Measurements from ENCODE around the gene FOXP1.
"Not testable (repeated sequence)": the region's sequence is repeated elsewhere in the genome, so short reads cannot be mapped to it uniquely, and the experiment has no call there.

The FOXP1 gene

GRCh38 chr3:71436337-71436736 is 147.2 kb downstream of the FOXP1 start:
- H3K27ac ChIP-seq (ENCODE audit: insufficient read depth, low read depth, low read length, poor library complexity, severe bottlenecking), result no peak overlapping the region
- no peaks in the 10 kb centered on the region for H3K27me3 ChIP-seq (ENCODE audit: control insufficient read depth, insufficient read depth, low read length, poor library complexity, severe bottlenecking)
- WGBS, 2 experiments, result 97 to 100% methylated on average over 5 of the region's 5 CpGs
- H3K36me3 ChIP-seq (ENCODE audit: control insufficient read depth, insufficient read depth, low read length), result no peaks in the 10 kb centered on the region
- peaks cover 6% of the 10 kb centered on the region for H3K4me1 ChIP-seq (ENCODE audit: control insufficient read depth, insufficient read depth, low read length)
- no peak overlapping the region for H3K4me3 ChIP-seq (ENCODE audit: insufficient read depth, low read depth, low read length)
- no peaks in the 10 kb centered on the region for H3K9me3 ChIP-seq (ENCODE audit: control insufficient read depth, low read length)

GRCh38 chr3:71435836-71436235 is 147.7 kb downstream of the FOXP1 start:
- H3K4me3 ChIP-seq (ENCODE audit: insufficient read depth, low read depth, low read length); H3K36me3 ChIP-seq (ENCODE audit: control insufficient read depth, insufficient read depth, low read length); H3K27me3 ChIP-seq (ENCODE audit: control insufficient read depth, insufficient read depth, low read length, poor library complexity, severe bottlenecking); H3K4me1 ChIP-seq (ENCODE audit: control insufficient read depth, insufficient read depth, low read length); H3K9me3 ChIP-seq (ENCODE audit: control insufficient read depth, low read length); H3K27ac ChIP-seq (ENCODE audit: insufficient read depth, low read depth, low read length, poor library complexity, severe bottlenecking): not testable (repeated sequence)
- WGBS, 2 experiments, result 98 to 99% methylated on average over 2 to 4 of the region's 7 CpGs

DNA sequence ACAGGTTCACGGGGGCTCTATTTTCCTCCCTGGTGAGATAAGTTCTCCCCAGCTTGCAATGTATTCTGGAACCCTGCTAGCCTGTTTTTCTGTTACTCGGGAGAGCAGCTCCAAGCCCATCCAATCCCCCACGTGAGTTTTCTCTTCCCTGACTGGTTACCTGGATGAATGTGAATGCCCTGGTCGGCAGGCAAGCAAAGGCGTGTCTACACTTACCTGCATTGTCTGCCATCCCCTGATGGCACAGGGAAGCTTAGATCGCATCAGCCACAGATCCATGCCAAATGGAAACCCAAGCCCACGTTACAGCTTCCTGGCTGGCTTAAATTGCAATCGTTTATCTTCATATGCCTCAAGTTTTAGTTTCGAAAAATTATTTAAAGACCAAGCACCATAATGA is 149.9 kb downstream of the FOXP1 start:
- Histone ChIP-seq H3K27ac (ENCODE audit: insufficient read depth, low read depth, low read length, poor library complexity, severe bottlenecking) (no peak overlapping the region), H3K4me1 (ENCODE audit: control insufficient read depth, insufficient read depth, low read length) (peaks cover 17% of the 10 kb centered on the region), H3K4me3 (ENCODE audit: insufficient read depth, low read depth, low read length) (no peak overlapping the region), H3K9me3 (ENCODE audit: control insufficient read depth, low read length) (no peaks in the 10 kb centered on the region), H3K27me3 (ENCODE audit: control insufficient read depth, insufficient read depth, low read length, poor library complexity, severe bottlenecking) (no peaks in the 10 kb centered on the region), H3K36me3 (ENCODE audit: control insufficient read depth, insufficient read depth, low read length) (no peaks in the 10 kb centered on the region)
- 76 to 79% methylated on average over 9 of the region's 9 CpGs for WGBS, 2 experiments

DNA sequence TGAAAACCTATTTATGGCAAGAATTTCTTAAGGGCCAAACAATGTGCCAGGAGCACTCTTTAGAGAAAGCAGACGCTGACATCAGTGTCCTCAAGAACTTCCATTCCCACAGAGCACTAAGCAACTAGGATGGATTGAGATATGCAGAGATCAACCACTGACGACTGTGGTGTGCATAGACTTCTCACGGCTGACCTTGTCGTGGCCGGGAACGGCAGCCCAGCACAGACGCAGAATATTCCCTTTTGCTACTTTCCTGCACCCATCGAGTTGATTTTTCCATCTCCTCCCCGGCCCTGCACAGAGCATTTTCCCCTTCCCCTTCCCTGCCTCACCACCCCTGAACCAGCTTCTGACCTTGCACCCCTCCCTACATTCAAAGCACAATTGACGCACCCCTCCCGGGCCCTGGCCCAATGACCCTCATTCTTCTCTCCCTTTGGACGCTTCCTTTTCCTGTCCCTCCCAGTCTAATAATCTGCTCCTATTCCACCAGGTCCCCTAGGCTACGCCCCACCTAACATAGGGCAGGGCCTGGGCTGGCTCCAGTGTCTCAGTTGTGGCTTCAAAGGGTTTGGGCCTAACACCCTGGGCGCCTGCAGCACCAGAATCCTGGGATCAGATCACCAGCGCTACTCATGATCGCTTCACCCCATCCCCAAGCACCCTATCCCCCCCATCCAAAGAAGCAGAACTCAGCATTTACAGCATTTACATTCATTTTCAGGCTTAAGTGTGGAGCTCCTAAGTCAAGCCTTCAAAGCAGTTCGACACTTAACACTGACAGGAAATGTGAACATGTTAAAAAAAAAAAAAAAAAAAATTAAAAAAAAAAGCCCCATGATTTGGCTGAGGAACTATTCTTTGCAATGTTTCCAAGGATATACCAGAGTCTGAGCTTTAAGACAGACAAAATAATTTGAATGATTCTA is 151.2 kb downstream of the FOXP1 start:
- Histone ChIP-seq H3K27ac (ENCODE audit: insufficient read depth, low read depth, low read length, poor library complexity, severe bottlenecking) (no peak overlapping the region), H3K27me3 (ENCODE audit: control insufficient read depth, insufficient read depth, low read length, poor library complexity, severe bottlenecking) (no peaks in the 10 kb centered on the region), H3K4me1 (ENCODE audit: control insufficient read depth, insufficient read depth, low read length) (peaks cover 15% of the 10 kb centered on the region), H3K4me3 (ENCODE audit: insufficient read depth, low read depth, low read length) (no peak overlapping the region), H3K36me3 (ENCODE audit: control insufficient read depth, insufficient read depth, low read length) (no peaks in the 10 kb centered on the region), H3K9me3 (ENCODE audit: control insufficient read depth, low read length) (no peaks in the 10 kb centered on the region)
- 92 to 95% methylated on average over 16 to 17 of the region's 17 CpGs for WGBS, 2 experiments

- Histone ChIP-seq H3K4me3 (ENCODE audit: insufficient read depth, low read depth, low read length) (no peak overlapping the region), H3K4me1 (ENCODE audit: control insufficient read depth, insufficient read depth, low read length) (peaks cover 15% of the 10 kb centered on the region), H3K36me3 (ENCODE audit: control insufficient read depth, insufficient read depth, low read length) (no peaks in the 10 kb centered on the region), H3K27me3 (ENCODE audit: control insufficient read depth, insufficient read depth, low read length, poor library complexity, severe bottlenecking) (no peaks in the 10 kb centered on the region), H3K9me3 (ENCODE audit: control insufficient read depth, low read length) (no peaks in the 10 kb centered on the region), H3K27ac (ENCODE audit: insufficient read depth, low read depth, low read length, poor library complexity, severe bottlenecking) (no peak overlapping the region)
- 92 to 96% methylated on average over 7 of the region's 7 CpGs for WGBS, 2 experiments
Observed at GRCh38 chr3:71430941-71431552, 152.5 kb downstream of the FOXP1 start.

- Histone ChIP-seq H3K9me3 (ENCODE audit: control insufficient read depth, low read length) (no peaks in the 10 kb centered on the region), H3K36me3 (ENCODE audit: control insufficient read depth, insufficient read depth, low read length) (no peaks in the 10 kb centered on the region), H3K4me3 (ENCODE audit: insufficient read depth, low read depth, low read length) (no peak overlapping the region), H3K27me3 (ENCODE audit: control insufficient read depth, insufficient read depth, low read length, poor library complexity, severe bottlenecking) (no peaks in the 10 kb centered on the region), H3K27ac (ENCODE audit: insufficient read depth, low read depth, low read length, poor library complexity, severe bottlenecking) (no peak overlapping the region), H3K4me1 (ENCODE audit: control insufficient read depth, insufficient read depth, low read length) (peaks cover 15% of the 10 kb centered on the region)
- 85 to 86% methylated on average over 5 of the region's 5 CpGs for WGBS, 2 experiments
Observed at GRCh38 chr3:71429597-71429988, 153.9 kb downstream of the FOXP1 start.

DNA sequence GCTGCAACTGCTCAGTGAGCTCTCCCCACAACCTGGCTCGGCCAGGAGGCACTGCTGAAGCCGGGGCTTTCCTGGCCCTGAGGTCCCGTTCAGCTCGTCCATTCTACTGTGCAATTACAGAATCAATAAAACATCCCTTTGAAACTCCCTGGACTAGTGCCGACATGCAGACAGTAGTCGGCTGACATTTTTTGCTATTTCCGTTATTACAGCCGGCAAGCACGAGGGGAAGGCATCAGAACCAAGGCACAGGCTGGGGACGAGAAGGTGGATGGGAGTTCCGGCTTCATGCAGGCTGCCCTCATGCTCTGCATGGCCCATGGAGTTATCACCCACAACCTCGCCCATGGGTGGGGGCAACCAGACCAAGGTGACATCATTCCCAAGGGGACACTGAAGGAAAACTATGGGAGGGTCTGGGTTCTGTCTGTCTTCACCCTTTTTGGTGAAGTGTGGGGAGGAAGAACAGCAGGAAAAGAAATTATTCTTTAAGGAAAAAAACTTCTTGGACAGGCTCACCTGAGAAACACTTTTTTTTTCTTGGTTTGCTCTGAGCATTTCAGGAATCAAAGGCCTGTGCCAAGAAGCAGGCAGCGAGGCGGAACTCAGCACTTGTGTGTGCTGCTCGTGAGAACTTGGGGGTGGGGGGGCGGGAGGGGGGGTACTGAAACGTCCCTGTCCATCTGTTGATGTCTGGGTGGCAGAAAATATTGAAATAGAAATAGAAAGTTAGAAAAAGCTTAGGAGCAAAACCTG is 154.5 kb downstream of the FOXP1 start:
- Histone ChIP-seq H3K4me1 (ENCODE audit: control insufficient read depth, insufficient read depth, low read length) (peaks cover 15% of the 10 kb centered on the region), H3K27ac (ENCODE audit: insufficient read depth, low read depth, low read length, poor library complexity, severe bottlenecking) (no peak overlapping the region), H3K36me3 (ENCODE audit: control insufficient read depth, insufficient read depth, low read length) (no peaks in the 10 kb centered on the region), H3K27me3 (ENCODE audit: control insufficient read depth, insufficient read depth, low read length, poor library complexity, severe bottlenecking) (no peaks in the 10 kb centered on the region), H3K9me3 (ENCODE audit: control insufficient read depth, low read length) (no peaks in the 10 kb centered on the region), H3K4me3 (ENCODE audit: insufficient read depth, low read depth, low read length) (no peak overlapping the region)
- WGBS, 2 experiments, result 89 to 90% methylated on average over 17 of the region's 17 CpGs

DNA sequence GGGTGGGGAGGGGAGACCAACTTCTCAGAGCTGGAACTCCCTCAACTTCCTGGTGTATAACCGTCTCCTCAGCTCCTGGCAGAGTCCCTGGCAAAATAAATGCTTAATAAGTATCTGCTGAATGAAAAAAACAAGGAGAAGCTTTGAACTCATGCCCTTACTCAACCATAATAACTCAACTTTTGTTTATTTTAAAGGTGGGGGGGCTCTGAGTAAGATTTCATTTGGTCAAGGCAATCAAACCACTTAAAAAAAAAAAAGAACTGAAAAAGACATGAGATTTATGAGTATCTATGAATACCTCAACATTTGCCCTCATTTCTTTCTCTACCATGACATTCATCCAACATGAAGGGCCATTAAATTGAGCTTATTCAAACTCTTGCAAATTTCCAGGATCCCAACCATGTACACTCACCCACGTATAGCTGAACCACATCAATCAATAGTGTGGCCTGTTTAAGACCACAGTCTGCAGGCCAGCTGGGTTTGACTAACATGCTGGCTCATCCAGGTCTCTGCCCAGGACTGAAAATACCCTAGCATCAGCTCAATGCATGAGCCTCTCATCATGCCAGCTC is 157.9 kb downstream of the FOXP1 start:
- H3K4me3 ChIP-seq (ENCODE audit: insufficient read depth, low read depth, low read length), result no peak overlapping the region
- no peak overlapping the region for H3K27ac ChIP-seq (ENCODE audit: insufficient read depth, low read depth, low read length, poor library complexity, severe bottlenecking)
- H3K27me3 ChIP-seq (ENCODE audit: control insufficient read depth, insufficient read depth, low read length, poor library complexity, severe bottlenecking), result no peaks in the 10 kb centered on the region
- no peaks in the 10 kb centered on the region for H3K9me3 ChIP-seq (ENCODE audit: control insufficient read depth, low read length)
- H3K4me1 ChIP-seq (ENCODE audit: control insufficient read depth, insufficient read depth, low read length), result peaks cover 10% of the 10 kb centered on the region
- H3K36me3 ChIP-seq (ENCODE audit: control insufficient read depth, insufficient read depth, low read length), result no peaks in the 10 kb centered on the region
- 86 to 89% methylated on average over 2 of the region's 2 CpGs for WGBS, 2 experiments

- Histone ChIP-seq H3K9me3 (ENCODE audit: control insufficient read depth, low read length) (no peaks in the 10 kb centered on the region), H3K36me3 (ENCODE audit: control insufficient read depth, insufficient read depth, low read length) (no peaks in the 10 kb centered on the region), H3K4me1 (ENCODE audit: control insufficient read depth, insufficient read depth, low read length) (peaks cover 3% of the 10 kb centered on the region), H3K4me3 (ENCODE audit: insufficient read depth, low read depth, low read length) (no peak overlapping the region), H3K27me3 (ENCODE audit: control insufficient read depth, insufficient read depth, low read length, poor library complexity, severe bottlenecking) (no peaks in the 10 kb centered on the region), H3K27ac (ENCODE audit: insufficient read depth, low read depth, low read length, poor library complexity, severe bottlenecking) (no peak overlapping the region)
- 87 to 89% methylated on average over 11 to 12 of the region's 12 CpGs for WGBS, 2 experiments
Observed at GRCh38 chr3:71423151-71423906, 160.2 kb downstream of the FOXP1 start.

All from ectodermal cell (in vitro differentiated cells).